SU-DHL-6 (cell line): ENCODE data around the gene OR56A3.

Source experiments
- H2AFZ ChIP-seq: fragments of 200-600 bp; sonication (generic); 2 replicates; pipeline ENCODE4 v1.6.1; 2014; ENCODE audit warnings: low read depth, mild to moderate bottlenecking, moderate library complexity, mixed read lengths, antibody characterized with exemption, low read length; ENCODE audit not compliant: severe bottlenecking
- H3F3A ChIP-seq: fragments of 200-600 bp; shearing (Covaris generic); 2 replicates; pipeline ENCODE4 v1.6.0; 2016; ENCODE audit warnings: antibody characterized with exemption, mild to moderate bottlenecking; ENCODE audit not compliant: insufficient read depth
- H3K27ac ChIP-seq: fragments of 200-600 bp; sonication (generic); 2 replicates; pipeline ENCODE4 v1.5.1; 2016; ENCODE audit warnings: low read depth, mild to moderate bottlenecking, low read length, moderate library complexity, mixed read lengths
- H3K27me3 ChIP-seq: fragments of 200-600 bp; sonication (generic), shearing (Covaris generic); 2 replicates; pipeline ENCODE4 v1.6.0; 2014; ENCODE audit warnings: mild to moderate bottlenecking, low read length
- H3K36me3 ChIP-seq: fragments of 200-600 bp; sonication (generic); 2 replicates; pipeline ENCODE4 v1.6.1; 2014; ENCODE audit warnings: mild to moderate bottlenecking, low read length, mixed read lengths
- H3K4me2 ChIP-seq: fragments of 300-600, 200-600 bp; shearing (Covaris generic), sonication (generic); 2 replicates; pipeline ENCODE4 v1.6.0; 2014; ENCODE audit warnings: low read length, low read depth, mild to moderate bottlenecking; ENCODE audit not compliant: poor library complexity, severe bottlenecking
- H3K4me3 ChIP-seq: fragments of 200-600 bp; sonication (generic); 2 replicates; pipeline ENCODE4 v1.5.1; 2014; ENCODE audit warnings: antibody characterized with exemption, low read length, mild to moderate bottlenecking, mixed read lengths; ENCODE audit not compliant: insufficient read depth, poor library complexity, severe bottlenecking
- H3K79me2 ChIP-seq: fragments of 200-600 bp; sonication (generic); 2 replicates; pipeline ENCODE4 v1.6.1; 2014; ENCODE audit warnings: mild to moderate bottlenecking, low read length, moderate library complexity; ENCODE audit not compliant: insufficient read depth
- H3K9ac ChIP-seq: fragments of 200-600 bp; sonication (generic); 2 replicates; pipeline ENCODE4 v1.7.0; 2014; ENCODE audit warnings: mild to moderate bottlenecking, low read length
- H3K9me2 ChIP-seq: fragments of 200-600 bp; sonication (generic); replicated peaks from 2 replicates; pipeline ENCODE4 v1.6.1; 2014; ENCODE audit warnings: low read length; ENCODE audit not compliant: insufficient read depth
- H3K9me3 ChIP-seq: fragments of 200-600 bp; sonication (generic); 2 replicates; pipeline ENCODE4 v1.6.1; 2014; ENCODE audit warnings: low read length, mixed read lengths; ENCODE audit not compliant: insufficient read depth
- H4K20me1 ChIP-seq: fragments of 200-600 bp; sonication (generic); 2 replicates; pipeline ENCODE4 v1.6.1; 2014; ENCODE audit warnings: low read depth, mild to moderate bottlenecking, antibody characterized with exemption, low read length, moderate library complexity, mixed read lengths
- EZH2phosphoT487 ChIP-seq: fragments of 200-600 bp; sonication (generic), shearing (Covaris generic); conservative IDR thresholded peaks from 2 replicates; pipeline ENCODE4 v1.6.1; 2018; ENCODE audit warnings: mild to moderate bottlenecking, antibody characterized with exemption, low read length, moderate library complexity, mixed read lengths
- TF ChIP-seq, protein P1 (sequence below): fragments of 200-600 bp; sonication (generic); IDR thresholded peaks from one replicate; pipeline ENCODE4 v1.5.1; 2017; ENCODE audit warnings: antibody characterized with exemption, mild to moderate bottlenecking, low read length, moderate library complexity; ENCODE audit not compliant: insufficient read depth, poor library complexity, severe bottlenecking

The OR56A3 gene

DNA sequence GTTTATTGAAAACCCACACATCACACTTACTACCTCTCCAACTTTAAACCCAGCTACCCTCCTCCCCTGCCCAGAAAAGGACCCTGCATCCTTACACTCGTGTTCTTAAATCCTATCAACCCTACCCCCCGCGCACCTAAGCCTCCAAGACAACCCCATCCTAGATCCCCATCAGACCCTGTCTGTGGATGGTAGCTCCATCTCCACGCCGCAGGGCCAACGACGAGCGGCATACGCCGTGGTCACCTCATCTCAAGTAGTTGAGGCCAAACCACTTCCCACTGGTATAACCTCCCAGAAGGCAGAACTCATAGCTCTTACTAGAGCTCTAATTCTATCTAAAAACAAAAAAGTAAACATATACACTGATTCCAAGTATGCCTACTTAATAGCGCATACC is 9.4 kb upstream of the OR56A3 start:
- Histone ChIP-seq H3K4me3 (no peak overlapping the region), H4K20me1 (no peaks in the 10 kb centered on the region), H3K27me3 (no peaks in the 10 kb centered on the region), H3K79me2 (no peaks in the 10 kb centered on the region), H2AFZ (no peak overlapping the region), H3K27ac (no peak overlapping the region), H3K36me3 (no peaks in the 10 kb centered on the region), H3K9ac (no peak overlapping the region), H3K9me2 (no peaks in the 10 kb centered on the region), H3K9me3 (no peaks in the 10 kb centered on the region), H3F3A (no peaks in the 10 kb centered on the region), H3K4me2 (no peak overlapping the region)
- TF ChIP-seq EZH2phosphoT487: no peak
- TF ChIP-seq, protein P1, sequence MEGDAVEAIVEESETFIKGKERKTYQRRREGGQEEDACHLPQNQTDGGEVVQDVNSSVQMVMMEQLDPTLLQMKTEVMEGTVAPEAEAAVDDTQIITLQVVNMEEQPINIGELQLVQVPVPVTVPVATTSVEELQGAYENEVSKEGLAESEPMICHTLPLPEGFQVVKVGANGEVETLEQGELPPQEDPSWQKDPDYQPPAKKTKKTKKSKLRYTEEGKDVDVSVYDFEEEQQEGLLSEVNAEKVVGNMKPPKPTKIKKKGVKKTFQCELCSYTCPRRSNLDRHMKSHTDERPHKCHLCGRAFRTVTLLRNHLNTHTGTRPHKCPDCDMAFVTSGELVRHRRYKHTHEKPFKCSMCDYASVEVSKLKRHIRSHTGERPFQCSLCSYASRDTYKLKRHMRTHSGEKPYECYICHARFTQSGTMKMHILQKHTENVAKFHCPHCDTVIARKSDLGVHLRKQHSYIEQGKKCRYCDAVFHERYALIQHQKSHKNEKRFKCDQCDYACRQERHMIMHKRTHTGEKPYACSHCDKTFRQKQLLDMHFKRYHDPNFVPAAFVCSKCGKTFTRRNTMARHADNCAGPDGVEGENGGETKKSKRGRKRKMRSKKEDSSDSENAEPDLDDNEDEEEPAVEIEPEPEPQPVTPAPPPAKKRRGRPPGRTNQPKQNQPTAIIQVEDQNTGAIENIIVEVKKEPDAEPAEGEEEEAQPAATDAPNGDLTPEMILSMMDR: no peak

DNA sequence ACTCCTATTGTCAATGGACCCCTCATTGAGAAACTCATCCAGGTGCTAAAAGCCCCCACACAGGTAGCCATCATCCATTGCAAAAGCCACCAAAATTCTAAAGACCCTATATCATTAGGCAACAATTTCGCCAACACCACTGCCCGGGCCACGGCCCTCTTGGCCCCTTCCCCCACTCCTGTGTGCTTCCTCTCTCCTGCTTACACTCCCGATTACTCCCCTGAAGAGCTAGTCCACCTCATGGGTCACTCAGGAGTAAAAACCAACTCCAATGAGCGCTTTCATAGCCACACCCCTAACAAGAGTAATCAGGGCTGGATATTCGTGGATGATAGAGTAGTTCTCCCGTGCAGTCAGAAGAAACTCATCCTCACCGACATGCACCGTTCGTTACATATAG is 8.9 kb upstream of the OR56A3 start:
- Histone ChIP-seq H4K20me1 (no peaks in the 10 kb centered on the region), H3K27me3 (no peaks in the 10 kb centered on the region), H3K4me2 (no peak overlapping the region), H3K9me2 (no peaks in the 10 kb centered on the region), H3K4me3 (no peak overlapping the region), H3K9me3 (no peaks in the 10 kb centered on the region), H3K36me3 (no peaks in the 10 kb centered on the region), H3K27ac (no peak overlapping the region), H2AFZ (no peak overlapping the region), H3F3A (no peaks in the 10 kb centered on the region), H3K79me2 (no peaks in the 10 kb centered on the region), H3K9ac (no peak overlapping the region)
- TF ChIP-seq EZH2phosphoT487: no peak

DNA sequence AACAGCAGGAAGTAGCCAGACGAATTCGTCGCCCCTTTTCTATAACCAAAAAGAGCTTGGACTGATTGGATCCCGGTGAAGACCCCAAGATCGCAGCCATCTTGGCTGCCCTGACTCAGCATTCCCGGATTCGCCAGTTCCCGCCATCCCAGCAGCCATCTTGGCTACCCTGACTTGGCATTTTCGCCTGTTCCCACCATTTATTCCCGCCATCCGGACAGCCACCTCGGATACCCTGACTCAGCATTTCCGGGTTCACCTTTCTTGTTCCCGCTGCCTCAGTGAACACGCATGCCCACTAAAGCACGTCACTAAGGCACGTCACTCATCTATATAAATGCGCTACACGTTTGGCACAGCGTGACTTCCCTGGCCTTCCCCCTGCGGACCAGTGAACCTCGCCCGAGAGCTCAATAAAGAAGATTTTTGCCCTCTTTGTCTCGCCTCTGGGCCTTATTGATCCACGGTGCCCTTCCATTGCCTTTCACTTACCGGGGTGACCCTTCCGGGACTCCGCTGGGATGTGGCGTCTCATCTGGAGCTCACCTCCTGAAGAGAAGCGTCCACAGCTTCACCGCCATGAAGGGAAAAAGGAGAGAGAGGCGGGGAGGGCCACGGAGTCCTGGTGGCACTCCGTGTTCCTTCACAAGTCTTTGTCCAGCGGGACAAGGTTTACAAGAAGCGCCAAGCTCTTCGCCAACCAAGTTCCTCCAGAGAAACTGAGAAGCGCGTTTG is 4.0 kb upstream of the OR56A3 start:
- Histone ChIP-seq H3K4me2 (no peak overlapping the region), H3F3A (no peaks in the 10 kb centered on the region), H3K9me3 (no peaks in the 10 kb centered on the region), H4K20me1 (no peaks in the 10 kb centered on the region), H3K36me3 (no peaks in the 10 kb centered on the region), H3K27me3 (no peaks in the 10 kb centered on the region), H3K9ac (no peak overlapping the region), H3K9me2 (no peaks in the 10 kb centered on the region), H3K79me2 (no peaks in the 10 kb centered on the region), H3K27ac (no peak overlapping the region), H2AFZ (no peak overlapping the region), H3K4me3 (no peak overlapping the region)
- no peak for TF ChIP-seq EZH2phosphoT487
- TF ChIP-seq, protein P1: no peak

DNA sequence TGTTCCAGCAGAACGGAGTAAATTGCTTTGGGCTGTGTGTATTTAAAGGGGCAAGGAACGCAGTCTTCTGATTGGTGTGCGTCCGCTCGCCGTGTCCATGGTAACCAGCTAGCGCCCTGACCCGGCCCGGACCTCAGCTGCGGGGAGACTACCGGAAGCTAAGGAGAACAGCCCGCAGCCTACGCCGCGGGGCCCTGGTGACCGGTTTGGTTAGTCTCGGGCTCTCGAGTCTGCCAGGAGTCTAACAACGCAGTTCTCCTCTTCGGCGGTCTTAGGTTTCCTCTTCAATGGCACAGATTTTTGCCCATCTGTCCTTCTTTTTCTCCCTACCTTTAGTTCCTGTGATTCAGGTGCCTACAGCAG is 3.5 kb upstream of the OR56A3 start:
- Histone ChIP-seq H3K9ac (no peak overlapping the region), H4K20me1 (no peaks in the 10 kb centered on the region), H3K4me3 (no peak overlapping the region), H3K36me3 (no peaks in the 10 kb centered on the region), H3K9me3 (no peaks in the 10 kb centered on the region), H3F3A (no peaks in the 10 kb centered on the region), H3K27ac (no peak overlapping the region), H2AFZ (no peak overlapping the region), H3K9me2 (no peaks in the 10 kb centered on the region), H3K27me3 (no peaks in the 10 kb centered on the region), H3K79me2 (no peaks in the 10 kb centered on the region), H3K4me2 (no peak overlapping the region)
- no peak for TF ChIP-seq EZH2phosphoT487
- TF ChIP-seq, protein P1: no peak
